ENCODE measurements around the gene ENPP7. TPM values are rescaled to one million over a fixed set of nuclear protein-coding genes. Genes with fewer than 3 reads are reported as not detected.

ENPP7 gene
- total RNA-seq, 4 donors from 2014 or later = not detected

- TF ChIP-seq POLR2A (IDR thresholded peaks at IDR 0.05) (no peak), CTCF (IDR thresholded peaks at IDR 0.05) (no peak)
- no peaks in the 10 kb centered on the region for H3K9me3 ChIP-seq
- H3K27me3 ChIP-seq = no peaks in the 10 kb centered on the region
- H3K4me1 ChIP-seq = peaks cover 0 to 2% of the 10 kb centered on the region in 2 donors
- DNase-seq = no peak
- no peaks in the 10 kb centered on the region for H3K36me3 ChIP-seq
- no peak overlapping the region for H3K4me3 ChIP-seq (replicated peaks in 1 of 3)
- intact Hi-C loops (cut with DNase I) = no loop called here
- no peak overlapping the region for H3K27ac ChIP-seq
- whole genome bisulfite sequencing, 2 donors = 79 to 82% methylated on average over 12 to 14 of the region's 14 CpGs
Measured at GRCh38 chr17:79713391-79713790, 17.4 kb upstream of the ENPP7 start.

- DNase-seq = no peak
- Histone ChIP-seq H3K4me3 (replicated peaks in 1 of 3) (no peak overlapping the region), H3K9me3 (no peaks in the 10 kb centered on the region), H3K27ac (no peak overlapping the region), H3K4me1 (no peaks in the 10 kb centered on the region), H3K27me3 (no peaks in the 10 kb centered on the region), H3K36me3 (no peaks in the 10 kb centered on the region)
- intact Hi-C loops (cut with DNase I) = no loop called here
- WGBS, 2 donors = 65 to 84% methylated on average over 14 to 29 of the region's 30 CpGs
- TF ChIP-seq POLR2A (IDR thresholded peaks at IDR 0.05) (no peak), CTCF (IDR thresholded peaks at IDR 0.05) (no peak)
Measured at GRCh38 chr17:79714176-79715097, 16.3 kb upstream of the ENPP7 start.

- H3K36me3 ChIP-seq = no peaks in the 10 kb centered on the region
- no peaks in the 10 kb centered on the region for H3K9me3 ChIP-seq
- no peak overlapping the region for H3K4me3 ChIP-seq (replicated peaks in 1 of 3)
- no peak overlapping the region for H3K27ac ChIP-seq
- DNase-seq = no peak
- WGBS, 2 donors = 29 to 59% methylated on average over 9 to 12 of the region's 16 CpGs
- no peaks in the 10 kb centered on the region for H3K4me1 ChIP-seq
- no peaks in the 10 kb centered on the region for H3K27me3 ChIP-seq
- TF ChIP-seq CTCF (IDR thresholded peaks at IDR 0.05) = no peak
- no peak for TF ChIP-seq POLR2A (IDR thresholded peaks at IDR 0.05)
- intact Hi-C loops (cut with DNase I) = no loop called here
Measured at GRCh38 chr17:79715098-79715942, 15.4 kb upstream of the ENPP7 start.

GRCh38 chr17:79715943-79716797, 14.6 kb upstream of the ENPP7 start:
- Histone ChIP-seq H3K36me3 (no peaks in the 10 kb centered on the region), H3K4me1 (no peaks in the 10 kb centered on the region), H3K27me3 (no peaks in the 10 kb centered on the region), H3K9me3 (no peaks in the 10 kb centered on the region), H3K27ac (no peak overlapping the region), H3K4me3 (replicated peaks in 1 of 3) (no peak overlapping the region)
- DNase-seq = no peak
- WGBS, 2 donors = 72 to 75% methylated on average over 7 to 19 of the region's 25 CpGs
- TF ChIP-seq POLR2A (IDR thresholded peaks at IDR 0.05) = no peak
- TF ChIP-seq CTCF (IDR thresholded peaks at IDR 0.05) = no peak
- intact Hi-C loops (cut with DNase I) = no loop called here
